WERI-Rb-1 (cell line): ENCODE measurements around the gene ZNF669.

Source experiments
- DNase-seq: peaks from one replicate; pipeline ENCODE4 v3.0.0-alpha.2; 2020
- H3K27ac ChIP-seq: fragments of 250-450 bp; sonication (Bioruptor Pico); 2 replicates; pipeline ENCODE4 v1.5.1; 2020; ENCODE audit warnings: mild to moderate bottlenecking, moderate library complexity
- H3K27me3 ChIP-seq: fragments of 250-450 bp; sonication (Bioruptor Pico); 2 replicates; pipeline ENCODE4 v1.5.1; 2021; ENCODE audit warnings: mild to moderate bottlenecking, low read depth, moderate library complexity; ENCODE audit not compliant: insufficient read depth, severe bottlenecking
- H3K36me3 ChIP-seq: fragments of 250-450 bp; sonication (Bioruptor Pico); 2 replicates; pipeline ENCODE4 v1.5.1; 2020; ENCODE audit warnings: mild to moderate bottlenecking, moderate library complexity
- H3K4me3 ChIP-seq: 2 replicates; pipeline ENCODE4 v1.5.1; 2011; ENCODE audit warnings: low read depth, mild to moderate bottlenecking, control low read depth, low read length
- H3K9me3 ChIP-seq: fragments of 250-450 bp; sonication (Bioruptor Pico); 2 replicates; pipeline ENCODE4 v1.5.1; 2021; ENCODE audit warnings: mild to moderate bottlenecking, moderate library complexity; ENCODE audit not compliant: severe bottlenecking
- TF ChIP-seq, protein P1 (sequence below): IDR thresholded peaks from 2 replicates; pipeline ENCODE4 v1.5.1; 2011; ENCODE audit warnings: low read depth, mild to moderate bottlenecking, control low read depth, inconsistent platforms, low read length

ZNF669 gene

DNA sequence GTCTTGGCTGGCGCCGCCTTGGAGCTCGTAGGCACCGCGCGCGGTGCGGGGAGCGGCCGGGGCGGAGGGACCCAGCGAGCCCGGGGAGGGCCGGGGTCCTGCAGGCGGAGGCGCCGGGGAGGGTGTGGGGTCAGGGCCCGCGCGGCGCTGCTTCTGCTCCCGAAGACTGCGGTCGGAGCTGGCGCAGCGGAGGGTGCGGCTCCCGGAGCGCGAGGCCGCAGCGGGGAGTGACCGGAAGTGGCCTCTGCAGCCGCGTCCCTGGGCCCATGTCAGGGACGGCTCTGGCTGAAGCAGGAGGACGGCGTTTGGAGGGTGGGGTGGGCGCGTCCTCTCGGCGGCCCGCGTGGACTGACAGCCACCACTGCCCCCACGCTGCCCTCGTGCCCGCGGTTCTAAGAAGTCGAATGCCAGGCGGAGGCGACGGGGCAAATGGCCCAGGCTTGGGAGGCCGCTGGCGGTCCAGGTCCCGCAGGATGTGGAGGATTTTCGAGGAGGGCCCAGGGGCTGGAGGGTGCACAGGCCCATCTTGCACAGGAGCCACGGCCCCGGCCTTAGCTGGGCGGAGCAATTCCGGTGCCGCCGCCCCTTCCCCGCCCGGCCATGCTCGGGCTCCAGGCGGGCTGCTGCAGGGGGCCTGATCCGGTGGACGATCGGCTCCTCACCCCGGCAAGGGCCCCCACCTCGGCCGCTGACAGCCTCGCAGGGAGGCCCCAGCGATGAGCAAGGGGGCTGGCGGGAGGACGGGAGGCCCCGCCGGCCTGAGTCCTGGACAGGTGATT, 7.7 kb upstream of the ZNF669 start:
- peak; percentile 83 for DNase-seq
- TF ChIP-seq, protein P1, sequence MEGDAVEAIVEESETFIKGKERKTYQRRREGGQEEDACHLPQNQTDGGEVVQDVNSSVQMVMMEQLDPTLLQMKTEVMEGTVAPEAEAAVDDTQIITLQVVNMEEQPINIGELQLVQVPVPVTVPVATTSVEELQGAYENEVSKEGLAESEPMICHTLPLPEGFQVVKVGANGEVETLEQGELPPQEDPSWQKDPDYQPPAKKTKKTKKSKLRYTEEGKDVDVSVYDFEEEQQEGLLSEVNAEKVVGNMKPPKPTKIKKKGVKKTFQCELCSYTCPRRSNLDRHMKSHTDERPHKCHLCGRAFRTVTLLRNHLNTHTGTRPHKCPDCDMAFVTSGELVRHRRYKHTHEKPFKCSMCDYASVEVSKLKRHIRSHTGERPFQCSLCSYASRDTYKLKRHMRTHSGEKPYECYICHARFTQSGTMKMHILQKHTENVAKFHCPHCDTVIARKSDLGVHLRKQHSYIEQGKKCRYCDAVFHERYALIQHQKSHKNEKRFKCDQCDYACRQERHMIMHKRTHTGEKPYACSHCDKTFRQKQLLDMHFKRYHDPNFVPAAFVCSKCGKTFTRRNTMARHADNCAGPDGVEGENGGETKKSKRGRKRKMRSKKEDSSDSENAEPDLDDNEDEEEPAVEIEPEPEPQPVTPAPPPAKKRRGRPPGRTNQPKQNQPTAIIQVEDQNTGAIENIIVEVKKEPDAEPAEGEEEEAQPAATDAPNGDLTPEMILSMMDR = no peak
- Histone ChIP-seq H3K27me3 (no peaks in the 10 kb centered on the region), H3K9me3 (no peaks in the 10 kb centered on the region), H3K27ac (peak overlapping the region; percentile 77), H3K36me3 (no peaks in the 10 kb centered on the region), H3K4me3 (peak overlapping the region; percentile 55)

DNA sequence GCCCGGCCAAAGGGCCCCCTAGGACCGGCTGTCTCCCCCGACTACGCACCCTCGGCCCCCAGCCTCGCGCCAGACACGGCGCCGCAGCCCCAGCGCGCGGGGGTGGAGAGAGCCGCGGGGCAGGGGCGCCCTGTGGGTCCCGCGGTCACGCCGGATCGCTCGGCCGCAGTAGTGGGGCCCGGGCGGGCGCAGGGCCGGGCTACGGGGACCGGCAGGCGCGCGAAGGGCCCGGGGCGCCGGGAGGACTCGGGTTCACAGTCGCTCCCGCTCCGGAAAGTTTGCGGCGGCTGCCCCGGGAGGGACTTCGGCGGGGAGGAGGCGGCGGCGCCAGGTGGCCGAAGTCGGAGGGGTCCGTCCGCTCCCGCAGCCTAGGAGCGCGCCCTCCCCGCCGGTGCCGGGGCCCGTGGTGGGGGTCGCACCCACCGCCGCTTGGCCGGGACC, 7.1 kb upstream of the ZNF669 start:
- TF ChIP-seq, protein P1 = no peak
- H3K27ac ChIP-seq = peak overlapping the region; percentile 77
- no peaks in the 10 kb centered on the region for H3K9me3 ChIP-seq
- H3K27me3 ChIP-seq = no peaks in the 10 kb centered on the region
- H3K4me3 ChIP-seq = peak overlapping the region; percentile 55
- H3K36me3 ChIP-seq = no peaks in the 10 kb centered on the region
- no peak for DNase-seq

DNA sequence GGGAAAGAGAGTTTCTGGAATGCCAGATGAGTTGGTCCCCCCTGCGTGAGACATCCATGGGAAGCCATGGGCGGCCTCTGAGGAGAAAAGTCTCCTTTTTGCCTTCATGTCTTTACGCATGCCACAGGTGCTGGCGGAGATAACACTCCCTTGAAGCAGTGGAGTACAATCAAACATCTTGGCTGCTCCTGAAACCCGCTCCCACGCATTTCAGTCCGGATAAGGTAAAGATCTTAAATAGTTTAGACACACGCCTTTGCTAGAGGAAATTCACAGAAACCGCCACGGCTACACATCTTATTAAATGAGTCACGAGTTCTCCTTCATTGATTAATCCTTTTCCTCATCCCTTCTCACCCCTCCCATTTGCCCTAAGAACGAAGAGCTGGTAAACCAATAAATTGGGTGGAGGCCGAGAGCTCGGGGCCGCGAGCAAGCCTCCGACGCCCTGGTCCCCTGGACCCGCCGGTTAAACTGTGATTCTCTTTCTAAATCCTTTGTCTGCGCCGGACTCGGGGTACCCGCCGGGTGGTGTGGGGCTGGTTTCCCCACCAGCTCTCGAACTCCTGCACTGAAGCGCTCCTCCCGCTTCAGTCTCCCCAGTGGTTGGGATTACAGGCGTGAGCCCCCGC, 6.6 kb upstream of the ZNF669 start:
- DNase-seq = peak; percentile 53
- Histone ChIP-seq H3K27me3 (no peaks in the 10 kb centered on the region), H3K4me3 (peak overlapping the region; percentile 55), H3K27ac (peak overlapping the region; percentile 77), H3K36me3 (no peaks in the 10 kb centered on the region), H3K9me3 (no peaks in the 10 kb centered on the region)
- TF ChIP-seq, protein P1 = no peak

DNA sequence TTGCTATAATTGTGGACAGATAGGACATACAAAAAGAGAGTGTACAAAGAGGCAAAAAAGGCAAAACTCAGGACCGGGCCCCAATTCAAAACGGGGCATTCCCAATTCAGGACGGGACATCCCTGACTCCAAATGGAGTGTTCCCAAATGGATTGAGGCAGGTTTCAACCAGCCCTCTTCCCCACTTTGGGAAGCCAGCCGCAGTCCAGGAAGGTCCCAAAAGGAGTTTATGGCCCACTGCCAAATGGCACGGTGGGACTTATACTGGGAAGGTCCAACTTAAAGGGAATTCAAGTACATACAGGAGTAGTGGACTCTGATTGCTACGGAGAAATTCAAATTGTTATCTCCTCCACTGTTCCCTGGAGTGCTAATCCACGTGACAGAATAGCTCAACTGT, 3.5 kb upstream of the ZNF669 start:
- TF ChIP-seq, protein P1 = no peak
- H3K9me3 ChIP-seq = peaks cover 4% of the 10 kb centered on the region
- peaks cover 11% of the 10 kb centered on the region for H3K36me3 ChIP-seq
- H3K4me3 ChIP-seq = no peak overlapping the region
- DNase-seq = no peak
- no peak overlapping the region for H3K27ac ChIP-seq
- H3K27me3 ChIP-seq = no peaks in the 10 kb centered on the region

DNA sequence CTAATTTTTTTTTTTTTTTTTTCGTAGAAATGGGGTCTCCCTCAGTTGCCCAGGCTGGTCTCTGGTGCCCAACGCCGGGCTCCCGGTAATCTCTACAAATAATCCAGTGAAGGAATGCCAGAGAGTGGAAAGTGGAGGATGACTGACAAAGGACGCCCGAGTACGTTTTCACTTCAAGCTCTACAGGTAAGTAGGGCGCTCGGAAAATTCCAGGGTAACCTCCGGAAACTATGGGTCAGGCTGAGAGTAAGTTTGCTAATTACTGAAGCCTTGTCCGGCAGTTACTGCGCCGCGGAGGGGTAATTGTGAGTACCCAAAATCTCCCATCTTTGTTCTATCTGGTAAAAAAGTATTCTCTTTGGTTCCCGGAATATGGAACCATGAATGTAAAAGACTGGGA, 1.8 kb upstream of the ZNF669 start:
- TF ChIP-seq, protein P1 = no peak
- H3K9me3 ChIP-seq = peaks cover 17% of the 10 kb centered on the region
- peaks cover 28% of the 10 kb centered on the region for H3K36me3 ChIP-seq
- H3K27me3 ChIP-seq = no peaks in the 10 kb centered on the region
- DNase-seq = no peak
- H3K4me3 ChIP-seq = no peak overlapping the region
- H3K27ac ChIP-seq = no peak overlapping the region
